Measurements from ENCODE around the gene RIMBP2. TPM values are rescaled to one million over a fixed set of nuclear protein-coding genes. Genes with fewer than 3 reads are reported as not detected.

RIMBP2 gene
- total RNA-seq, 1 donor from 2014 or later: 0.99 TPM

GRCh38 chr12:130613131-130613530, 103.0 kb downstream of the RIMBP2 start:
- Histone ChIP-seq H4K20me1 (ENCODE audit: low read depth) (no peaks in the 10 kb centered on the region), H3K27me3 (no peaks in the 10 kb centered on the region), H3K27ac (no peak overlapping the region), H3F3A (ENCODE audit: low read depth) (no peaks in the 10 kb centered on the region), H3K9me3 (ENCODE audit: low read depth) (no peaks in the 10 kb centered on the region), H3K79me2 (ENCODE audit: low read depth) (no peaks in the 10 kb centered on the region), H3K4me2 (no peak overlapping the region), H3K4me3 (no peak overlapping the region), H3K36me3 (no peaks in the 10 kb centered on the region), H2AFZ (replicated peaks) (no peak overlapping the region), H3K9ac (no peak overlapping the region), H3K4me1 (no peaks in the 10 kb centered on the region)
- H3K9me3 Mint-ChIP-seq: no peaks in the 10 kb centered on the region
- no peaks in the 10 kb centered on the region for H3K27me3 Mint-ChIP-seq (ENCODE audit: insufficient read depth, low read depth)
- H3K4me1 Mint-ChIP-seq: peaks cover 23% of the 10 kb centered on the region
- H3K27ac Mint-ChIP-seq: no peak overlapping the region
- no peak for DNase-seq (ENCODE audit: low spot score)
- H3K4me3 Mint-ChIP-seq: no peak overlapping the region
- TF ChIP-seq CTCF (IDR thresholded peaks at IDR 0.05) (no peak), EZH2 (IDR thresholded peaks at IDR 0.05) (no peak), EZH2phosphoT487 (IDR thresholded peaks at IDR 0.05) (no peak)
- no peaks in the 10 kb centered on the region for H3K36me3 Mint-ChIP-seq

DNA sequence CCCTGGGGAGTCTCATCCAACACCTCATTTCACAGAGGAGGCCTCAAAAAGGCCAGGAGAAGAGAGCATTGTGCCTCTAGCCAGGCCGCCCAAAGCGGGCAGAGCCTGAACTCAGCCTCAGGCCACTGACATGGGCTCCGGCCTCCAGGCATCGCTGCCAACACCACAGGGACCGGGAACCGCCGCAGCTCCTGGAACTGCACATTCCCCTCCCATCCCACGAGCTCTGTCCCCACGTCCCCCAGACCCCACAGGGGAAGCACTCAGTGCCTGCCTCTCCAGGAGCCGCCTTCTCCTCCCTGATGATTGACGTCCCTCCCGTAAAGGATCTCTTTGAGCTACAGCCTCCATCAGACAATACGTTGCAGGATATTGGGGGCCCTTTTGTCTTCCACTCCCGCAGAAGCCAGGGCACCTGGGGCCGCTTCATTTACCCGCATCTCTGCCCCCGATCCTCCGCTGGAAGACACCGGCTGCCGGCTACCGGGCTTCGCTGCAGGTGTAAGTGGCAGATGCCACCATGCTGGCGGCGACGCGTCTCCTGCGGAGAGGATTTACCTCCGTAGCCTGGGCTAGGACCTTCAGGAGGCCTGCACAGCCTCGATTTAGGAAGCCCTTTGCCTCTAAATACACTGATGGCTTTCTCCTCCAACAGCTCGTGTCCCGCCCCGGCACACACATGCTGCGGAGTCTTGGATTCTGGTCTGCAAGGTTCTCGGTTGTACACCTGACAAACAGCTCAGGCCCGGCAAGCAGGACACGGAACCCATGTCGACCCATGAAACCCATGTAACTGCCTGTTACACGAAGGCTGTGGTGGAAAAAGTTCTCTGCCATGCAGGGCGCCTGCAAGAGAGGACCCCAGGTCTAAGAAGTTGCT, 104.8 kb downstream of the RIMBP2 start:
- H3K4me1 Mint-ChIP-seq: peaks cover 24% of the 10 kb centered on the region
- no peaks in the 10 kb centered on the region for H3K36me3 Mint-ChIP-seq

DNA sequence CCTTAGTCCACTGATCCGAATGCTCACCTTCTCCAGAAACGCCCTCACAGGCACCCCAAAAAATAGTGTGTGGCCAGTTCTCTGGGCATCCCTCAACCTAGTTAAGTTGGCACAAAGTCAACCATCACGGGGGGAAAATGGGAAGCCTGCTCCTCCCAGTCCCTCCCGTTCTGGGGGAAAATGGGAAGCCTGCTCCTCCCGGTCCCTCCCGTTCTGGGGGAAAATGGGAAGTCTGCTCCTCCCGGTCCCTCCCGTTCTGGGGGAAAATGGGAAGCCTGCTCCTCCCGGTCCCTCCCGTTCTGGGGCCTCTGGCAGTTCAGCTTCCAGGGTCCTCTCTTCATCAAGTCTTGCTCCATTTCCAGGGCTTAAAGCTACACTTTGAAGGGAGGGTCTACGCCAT, 106.1 kb downstream of the RIMBP2 start:
- Mint-ChIP-seq H3K36me3 (no peaks in the 10 kb centered on the region), H3K27me3 (ENCODE audit: insufficient read depth, low read depth) (no peaks in the 10 kb centered on the region), H3K4me1 (peaks cover 24% of the 10 kb centered on the region), H3K27ac (no peak overlapping the region), H3K9me3 (no peaks in the 10 kb centered on the region), H3K4me3 (no peak overlapping the region)
- Histone ChIP-seq H3K27me3 (no peaks in the 10 kb centered on the region), H2AFZ (replicated peaks) (no peak overlapping the region), H3K4me1 (no peaks in the 10 kb centered on the region), H3K4me2 (no peak overlapping the region), H4K20me1 (ENCODE audit: low read depth) (no peaks in the 10 kb centered on the region), H3F3A (ENCODE audit: low read depth) (no peaks in the 10 kb centered on the region), H3K9me3 (ENCODE audit: low read depth) (no peaks in the 10 kb centered on the region), H3K9ac (no peak overlapping the region), H3K4me3 (no peak overlapping the region), H3K79me2 (ENCODE audit: low read depth) (no peaks in the 10 kb centered on the region), H3K36me3 (no peaks in the 10 kb centered on the region), H3K27ac (no peak overlapping the region)
- no peak for TF ChIP-seq EZH2phosphoT487 (IDR thresholded peaks at IDR 0.05)
- TF ChIP-seq EZH2 (IDR thresholded peaks at IDR 0.05): no peak
- TF ChIP-seq CTCF (IDR thresholded peaks at IDR 0.05): no peak
- DNase-seq (ENCODE audit: low spot score): no peak

More for the DNA sequence above, 104.8 kb downstream of the RIMBP2 start:
- H3K36me3 ChIP-seq: no peaks in the 10 kb centered on the region
- H2AFZ ChIP-seq (replicated peaks): no peak overlapping the region
- no peaks in the 10 kb centered on the region for H4K20me1 ChIP-seq (ENCODE audit: low read depth)
- Mint-ChIP-seq H3K9me3 (no peaks in the 10 kb centered on the region), H3K4me3 (no peak overlapping the region), H3K27me3 (ENCODE audit: insufficient read depth, low read depth) (no peaks in the 10 kb centered on the region), H3K27ac (no peak overlapping the region)
- no peaks in the 10 kb centered on the region for H3K79me2 ChIP-seq (ENCODE audit: low read depth)
- no peak overlapping the region for H3K27ac ChIP-seq
- H3F3A ChIP-seq (ENCODE audit: low read depth): no peaks in the 10 kb centered on the region
- no peaks in the 10 kb centered on the region for H3K4me1 ChIP-seq
- no peak overlapping the region for H3K4me2 ChIP-seq
- H3K4me3 ChIP-seq: no peak overlapping the region
- H3K27me3 ChIP-seq: no peaks in the 10 kb centered on the region
- TF ChIP-seq EZH2 (IDR thresholded peaks at IDR 0.05) (no peak), CTCF (IDR thresholded peaks at IDR 0.05) (no peak), EZH2phosphoT487 (IDR thresholded peaks at IDR 0.05) (no peak)
- H3K9me3 ChIP-seq (ENCODE audit: low read depth): no peaks in the 10 kb centered on the region
- DNase-seq (ENCODE audit: low spot score): no peak
- no peak overlapping the region for H3K9ac ChIP-seq
